AG09309 (cell line): ENCODE results near the gene PEX7.
A peak's percentile ranks its signal among the peaks of the same experiment; 100 is the strongest.
"Not testable (repeated sequence)": the region's sequence is repeated elsewhere in the genome, so short reads cannot be mapped to it uniquely, and the experiment has no call there.

Experiments used
- DNase-seq: peaks from one replicate; pipeline ENCODE4 v3.0.0-alpha.2; 2010; ENCODE audit warnings: low read depth
- H3K4me3 ChIP-seq: 2 replicates; pipeline ENCODE4 v1.5.1; 2011; ENCODE audit warnings: mild to moderate bottlenecking, low read depth, low read length, moderate library complexity; ENCODE audit not compliant: control insufficient read depth
- TF ChIP-seq, protein P1 (sequence below): IDR thresholded peaks from 2 replicates; pipeline ENCODE4 v1.5.1; 2011; ENCODE audit warnings: mild to moderate bottlenecking, low read depth, low read length, inconsistent platforms; ENCODE audit not compliant: insufficient read depth, control insufficient read depth; ENCODE audit errors: missing control alignments

The PEX7 gene

DNA sequence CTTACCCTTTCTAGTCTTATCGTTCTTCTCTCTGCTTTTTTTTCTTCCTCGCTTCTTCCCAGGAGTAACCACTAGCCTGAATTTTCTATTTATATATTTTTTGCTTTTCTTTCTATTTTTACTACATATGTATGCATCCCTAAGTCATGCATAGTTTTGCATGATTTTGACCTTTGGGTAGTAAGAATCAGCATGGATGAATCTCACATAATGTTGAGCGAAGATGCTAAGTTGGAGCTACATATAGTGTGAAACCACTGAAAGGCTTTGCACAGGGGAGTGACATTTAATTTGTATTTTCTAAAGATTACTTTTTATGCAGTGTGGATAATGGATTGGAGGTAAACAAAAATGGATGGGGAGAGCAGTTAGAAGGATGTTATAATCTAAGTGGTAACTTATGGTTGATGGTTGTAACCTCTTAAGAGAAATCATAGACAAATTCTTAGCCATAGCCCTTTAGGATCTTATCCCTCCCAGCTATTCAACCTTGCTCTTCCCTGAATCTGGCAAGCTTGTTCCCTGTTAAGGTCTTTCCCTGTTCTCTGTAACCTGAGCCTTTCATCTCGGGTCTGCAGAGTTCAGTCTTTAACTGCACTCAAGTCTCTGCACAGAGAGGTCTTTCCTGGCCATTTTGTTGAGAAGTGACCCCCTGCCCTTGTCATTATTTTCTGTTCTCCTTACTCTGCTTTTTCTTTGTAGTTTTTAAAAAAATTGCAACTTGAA, 18.0 kb downstream of the PEX7 start:
- DNase-seq, result no peak
- H3K4me3 ChIP-seq, result no peak overlapping the region
- TF ChIP-seq, protein P1, sequence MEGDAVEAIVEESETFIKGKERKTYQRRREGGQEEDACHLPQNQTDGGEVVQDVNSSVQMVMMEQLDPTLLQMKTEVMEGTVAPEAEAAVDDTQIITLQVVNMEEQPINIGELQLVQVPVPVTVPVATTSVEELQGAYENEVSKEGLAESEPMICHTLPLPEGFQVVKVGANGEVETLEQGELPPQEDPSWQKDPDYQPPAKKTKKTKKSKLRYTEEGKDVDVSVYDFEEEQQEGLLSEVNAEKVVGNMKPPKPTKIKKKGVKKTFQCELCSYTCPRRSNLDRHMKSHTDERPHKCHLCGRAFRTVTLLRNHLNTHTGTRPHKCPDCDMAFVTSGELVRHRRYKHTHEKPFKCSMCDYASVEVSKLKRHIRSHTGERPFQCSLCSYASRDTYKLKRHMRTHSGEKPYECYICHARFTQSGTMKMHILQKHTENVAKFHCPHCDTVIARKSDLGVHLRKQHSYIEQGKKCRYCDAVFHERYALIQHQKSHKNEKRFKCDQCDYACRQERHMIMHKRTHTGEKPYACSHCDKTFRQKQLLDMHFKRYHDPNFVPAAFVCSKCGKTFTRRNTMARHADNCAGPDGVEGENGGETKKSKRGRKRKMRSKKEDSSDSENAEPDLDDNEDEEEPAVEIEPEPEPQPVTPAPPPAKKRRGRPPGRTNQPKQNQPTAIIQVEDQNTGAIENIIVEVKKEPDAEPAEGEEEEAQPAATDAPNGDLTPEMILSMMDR, result no peak

GRCh38 chr6:136843210-136843609, 20.8 kb downstream of the PEX7 start:
- no peak overlapping the region for H3K4me3 ChIP-seq
- DNase-seq, result no peak

DNA sequence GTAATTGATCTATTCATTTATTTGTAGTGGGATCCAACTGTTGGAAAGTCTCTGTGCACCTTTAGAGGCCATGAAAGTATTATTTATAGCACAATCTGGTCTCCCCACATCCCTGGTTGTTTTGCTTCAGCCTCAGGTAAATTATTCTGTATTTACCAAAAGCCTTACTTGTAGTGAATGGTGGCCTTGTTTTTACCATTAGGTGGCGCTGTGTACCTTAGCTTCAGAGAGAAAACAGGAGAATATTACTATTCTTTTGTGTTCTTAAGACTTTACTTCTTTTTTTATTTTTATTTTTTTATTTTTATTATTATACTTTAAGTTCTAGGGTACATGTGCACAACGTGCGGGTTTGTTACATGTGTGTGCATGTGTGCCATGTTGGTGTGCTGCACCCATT, 23.7 kb downstream of the PEX7 start:
- DNase-seq, result no peak
- TF ChIP-seq, protein P1, result peak; percentile 72
- no peak overlapping the region for H3K4me3 ChIP-seq

More at GRCh38 chr6:136843210-136843609, 20.8 kb downstream of the PEX7 start:
- TF ChIP-seq, protein P1, result no peak

DNA sequence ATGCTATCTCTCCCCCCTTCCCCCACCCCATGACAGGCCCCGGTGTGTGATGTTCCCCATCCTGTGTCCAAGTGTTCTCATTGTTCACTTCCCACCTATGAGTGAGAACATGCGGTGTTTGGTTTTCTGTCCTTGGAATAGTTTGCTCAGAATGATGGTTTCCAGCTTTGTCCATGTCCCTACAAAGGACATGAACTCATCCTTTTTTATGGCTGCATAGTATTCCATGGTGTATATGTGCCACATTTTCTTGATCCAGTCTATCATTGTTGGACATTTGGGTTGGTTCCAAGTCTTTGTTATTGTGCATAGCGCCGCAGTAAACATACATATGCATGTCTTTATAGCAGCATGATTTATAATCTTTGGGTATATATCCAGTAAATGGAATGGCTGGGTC, 24.1 kb downstream of the PEX7 start:
- not testable (repeated sequence) for DNase-seq, H3K4me3 ChIP-seq

DNA sequence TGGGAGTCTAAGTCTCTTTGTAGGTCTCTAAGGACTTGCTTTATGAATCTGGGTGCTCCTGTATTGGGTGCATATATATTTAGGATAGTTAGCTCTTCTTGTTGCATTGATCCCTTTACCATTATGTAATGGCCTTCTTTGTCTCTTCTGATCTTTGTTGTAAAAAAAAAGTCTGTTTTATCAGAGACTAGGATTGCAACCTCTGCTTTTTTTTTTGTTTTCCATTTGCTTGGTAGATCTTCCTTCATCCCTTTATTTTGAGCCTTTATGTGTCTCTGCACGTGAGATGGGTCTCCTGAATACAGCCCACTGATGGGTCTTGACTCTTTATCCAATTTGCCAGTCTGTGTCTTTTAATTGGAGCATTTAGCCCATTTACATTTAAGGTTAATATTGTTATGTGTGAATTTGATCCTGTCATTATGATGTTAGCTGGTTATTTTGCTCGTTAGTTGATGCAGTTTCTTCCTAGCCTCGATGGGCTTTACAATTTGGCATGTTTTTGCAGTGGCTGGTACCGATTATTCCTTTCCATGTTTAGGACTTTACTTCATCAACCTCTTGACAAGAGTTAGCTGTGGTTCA, 27.7 kb downstream of the PEX7 start:
- DNase-seq, H3K4me3 ChIP-seq: not testable (repeated sequence)

DNA sequence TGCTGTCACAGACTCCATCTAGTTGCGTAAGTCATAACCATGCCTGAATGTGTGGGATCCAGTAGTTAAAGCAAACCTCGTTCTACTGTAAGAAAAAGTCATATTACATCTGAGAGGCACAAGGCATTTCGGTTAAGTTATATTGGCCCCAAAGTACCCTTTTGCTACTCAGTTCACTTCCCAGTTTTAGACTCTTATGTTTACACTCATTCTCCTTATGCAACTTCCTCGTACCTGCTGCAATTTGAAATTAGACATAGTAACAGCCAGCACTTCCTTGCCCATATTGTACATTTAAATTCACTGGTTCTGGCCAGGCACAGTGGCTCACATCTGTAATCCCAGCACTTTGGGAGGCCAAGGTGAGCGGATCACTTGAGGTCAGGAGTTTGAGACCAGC, 37.0 kb downstream of the PEX7 start:
- H3K4me3 ChIP-seq, result no peak overlapping the region
- DNase-seq, result no peak

GRCh38 chr6:136860043-136860442, 37.7 kb downstream of the PEX7 start:
- TF ChIP-seq, protein P1, result no peak
- no peak for DNase-seq

More for the DNA sequence above, 37.0 kb downstream of the PEX7 start:
- TF ChIP-seq, protein P1, result no peak

DNA sequence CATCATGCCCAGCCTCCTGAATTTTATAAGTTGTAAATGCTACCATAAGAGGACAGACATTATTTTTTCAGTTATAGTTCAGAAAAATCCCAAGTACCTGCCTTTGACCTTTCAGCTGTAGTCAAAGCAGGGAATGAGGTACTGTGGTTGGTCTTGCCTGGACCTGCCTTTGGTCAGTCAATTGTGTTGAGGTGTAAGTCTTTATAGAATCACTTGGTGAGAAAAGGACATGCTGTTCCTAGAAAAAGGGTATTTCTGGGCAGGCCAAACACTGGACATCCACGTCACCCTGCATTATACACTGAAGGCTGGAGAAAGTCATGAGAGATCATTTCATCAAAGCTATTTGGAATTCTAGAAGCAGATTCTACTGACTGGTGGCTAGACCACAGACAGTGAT, 40.3 kb downstream of the PEX7 start:
- no peak overlapping the region for H3K4me3 ChIP-seq
- DNase-seq, result no peak
- TF ChIP-seq, protein P1, result no peak

More at GRCh38 chr6:136860043-136860442, 37.7 kb downstream of the PEX7 start:
- no peak overlapping the region for H3K4me3 ChIP-seq
